ENCODE results near the gene KLHDC10.

The KLHDC10 gene

GRCh38 chr7:130096243-130096827 lies 26.0 kb downstream of the KLHDC10 start:
- no peak overlapping the region for H3K4me3 ChIP-seq (replicated peaks; ENCODE audit: low read depth, low read length)
- H3K27me3 ChIP-seq (replicated peaks; ENCODE audit: control insufficient read depth, insufficient read depth, low read length), result no peaks in the 10 kb centered on the region
- no peaks in the 10 kb centered on the region for H3K36me3 ChIP-seq (ENCODE audit: control insufficient read depth, insufficient read depth, low read length)
- DNase-seq (ENCODE audit: extremely low read depth, insufficient read length), result no peak
- TF ChIP-seq, protein P1, sequence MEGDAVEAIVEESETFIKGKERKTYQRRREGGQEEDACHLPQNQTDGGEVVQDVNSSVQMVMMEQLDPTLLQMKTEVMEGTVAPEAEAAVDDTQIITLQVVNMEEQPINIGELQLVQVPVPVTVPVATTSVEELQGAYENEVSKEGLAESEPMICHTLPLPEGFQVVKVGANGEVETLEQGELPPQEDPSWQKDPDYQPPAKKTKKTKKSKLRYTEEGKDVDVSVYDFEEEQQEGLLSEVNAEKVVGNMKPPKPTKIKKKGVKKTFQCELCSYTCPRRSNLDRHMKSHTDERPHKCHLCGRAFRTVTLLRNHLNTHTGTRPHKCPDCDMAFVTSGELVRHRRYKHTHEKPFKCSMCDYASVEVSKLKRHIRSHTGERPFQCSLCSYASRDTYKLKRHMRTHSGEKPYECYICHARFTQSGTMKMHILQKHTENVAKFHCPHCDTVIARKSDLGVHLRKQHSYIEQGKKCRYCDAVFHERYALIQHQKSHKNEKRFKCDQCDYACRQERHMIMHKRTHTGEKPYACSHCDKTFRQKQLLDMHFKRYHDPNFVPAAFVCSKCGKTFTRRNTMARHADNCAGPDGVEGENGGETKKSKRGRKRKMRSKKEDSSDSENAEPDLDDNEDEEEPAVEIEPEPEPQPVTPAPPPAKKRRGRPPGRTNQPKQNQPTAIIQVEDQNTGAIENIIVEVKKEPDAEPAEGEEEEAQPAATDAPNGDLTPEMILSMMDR (IDR thresholded peaks at IDR 0.05; ENCODE audit: insufficient read depth, low read length, poor library complexity, severe bottlenecking), result no peak

DNA sequence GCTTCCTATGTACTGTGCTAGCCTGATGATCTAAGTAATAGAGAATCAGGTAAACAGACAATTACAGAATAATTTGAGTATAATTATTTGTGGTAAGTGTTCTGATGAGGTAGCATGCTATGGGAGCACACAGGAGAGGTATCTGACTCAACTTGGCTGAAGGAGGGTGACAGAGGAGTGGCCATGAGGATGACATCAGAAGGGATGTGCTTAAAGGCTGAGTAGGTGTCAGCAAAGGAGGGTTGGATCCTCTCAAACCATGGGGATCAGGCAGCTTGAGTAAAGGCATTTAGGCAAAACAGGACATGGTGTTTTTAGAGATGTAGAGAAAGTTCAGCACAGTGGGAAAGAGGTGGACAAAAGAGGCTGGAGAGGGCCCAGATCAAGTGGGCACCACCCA lies 29.0 kb downstream of the KLHDC10 start:
- DNase-seq (ENCODE audit: extremely low read depth, insufficient read length), result no peak
- Histone ChIP-seq H3K27me3 (replicated peaks; ENCODE audit: control insufficient read depth, insufficient read depth, low read length) (no peaks in the 10 kb centered on the region), H3K36me3 (ENCODE audit: control insufficient read depth, insufficient read depth, low read length) (no peaks in the 10 kb centered on the region), H3K4me3 (replicated peaks; ENCODE audit: low read depth, low read length) (no peak overlapping the region)
- TF ChIP-seq, protein P1 (IDR thresholded peaks at IDR 0.05; ENCODE audit: insufficient read depth, low read length, poor library complexity, severe bottlenecking), result no peak

DNA sequence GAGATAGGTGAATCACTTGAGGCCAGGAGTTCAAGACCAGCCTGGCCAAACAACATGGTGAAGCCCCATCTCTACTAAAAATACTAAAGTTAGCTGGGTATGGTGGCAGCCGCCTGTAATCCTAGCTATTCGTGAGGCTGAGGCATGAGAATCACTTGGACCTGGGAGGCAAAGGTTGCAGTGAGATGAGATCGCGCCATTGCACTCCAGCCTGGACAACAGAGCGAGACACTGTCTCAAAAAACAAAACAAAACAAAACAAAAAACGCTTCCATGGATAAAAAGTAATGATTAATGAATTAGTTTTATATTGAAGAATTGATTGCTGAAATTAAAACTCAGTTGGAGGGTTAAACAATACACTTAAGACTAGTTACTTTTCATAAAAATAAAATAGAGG lies 32.3 kb downstream of the KLHDC10 start:
- Histone ChIP-seq H3K4me3 (replicated peaks; ENCODE audit: low read depth, low read length) (no peak overlapping the region), H3K27me3 (replicated peaks; ENCODE audit: control insufficient read depth, insufficient read depth, low read length) (no peaks in the 10 kb centered on the region), H3K36me3 (ENCODE audit: control insufficient read depth, insufficient read depth, low read length) (no peaks in the 10 kb centered on the region)
- TF ChIP-seq, protein P1 (IDR thresholded peaks at IDR 0.05; ENCODE audit: insufficient read depth, low read length, poor library complexity, severe bottlenecking), result no peak
- no peak for DNase-seq (ENCODE audit: extremely low read depth, insufficient read length)

DNA sequence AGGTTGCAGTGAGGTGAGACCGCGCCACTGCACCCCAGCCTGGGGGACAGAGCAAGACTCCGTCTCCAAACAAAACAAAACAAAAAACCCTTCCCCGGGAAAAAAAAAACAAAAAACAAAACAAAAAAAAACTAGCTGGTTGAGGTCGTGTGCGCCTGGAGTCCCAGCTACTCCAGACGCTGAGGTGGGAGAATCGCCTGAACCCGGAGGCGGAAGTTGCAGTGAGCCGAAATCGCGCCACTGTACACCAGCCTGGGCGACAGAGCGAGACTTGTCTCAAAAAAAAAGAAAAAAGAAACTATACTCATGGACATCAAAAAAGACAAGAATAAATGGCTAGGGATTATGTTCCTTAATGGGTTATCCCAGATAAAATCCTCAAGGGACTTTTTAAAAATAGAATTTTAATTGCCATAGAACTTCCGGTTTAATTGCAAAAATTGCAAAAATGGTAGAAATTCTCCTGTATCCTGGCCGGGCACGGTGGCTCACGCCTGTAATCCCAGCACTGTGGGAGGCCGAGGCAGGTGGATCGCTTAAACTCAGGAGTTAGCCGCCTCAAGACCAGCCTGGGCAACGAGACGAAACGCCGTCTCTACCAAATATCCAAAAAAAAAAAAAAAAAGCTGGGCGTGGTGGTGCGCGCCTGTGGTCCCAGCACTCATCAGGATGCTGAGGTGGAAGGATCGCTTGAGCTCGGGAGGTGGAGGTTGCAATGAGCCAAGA lies 37.8 kb downstream of the KLHDC10 start:
- H3K36me3 ChIP-seq (ENCODE audit: control insufficient read depth, insufficient read depth, low read length), result no peaks in the 10 kb centered on the region
- H3K4me3 ChIP-seq (replicated peaks; ENCODE audit: low read depth, low read length), result no peak overlapping the region
- DNase-seq (ENCODE audit: extremely low read depth, insufficient read length), result no peak
- TF ChIP-seq, protein P1 (IDR thresholded peaks at IDR 0.05; ENCODE audit: insufficient read depth, low read length, poor library complexity, severe bottlenecking), result no peak
- no peaks in the 10 kb centered on the region for H3K27me3 ChIP-seq (replicated peaks; ENCODE audit: control insufficient read depth, insufficient read depth, low read length)

DNA sequence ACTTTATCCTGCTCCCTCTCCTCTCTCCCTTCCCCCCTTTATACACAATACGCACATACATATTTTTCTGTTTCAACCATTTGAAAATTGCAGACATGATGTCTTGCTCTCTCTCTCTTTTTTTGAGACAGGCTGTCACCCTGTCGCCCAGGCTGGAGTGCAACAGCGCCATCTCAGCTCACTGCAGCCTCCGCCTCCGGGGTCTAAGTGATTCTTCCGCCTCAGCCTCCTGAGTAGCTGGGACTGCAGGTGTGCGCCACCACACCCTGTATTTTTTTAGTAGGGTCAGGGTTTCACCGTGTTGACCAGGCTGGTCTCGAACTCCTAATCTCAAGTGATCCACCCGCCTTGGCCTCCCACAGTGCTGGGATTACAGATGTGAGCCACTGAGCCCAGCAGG lies 38.5 kb downstream of the KLHDC10 start:
- no peak for DNase-seq (ENCODE audit: extremely low read depth, insufficient read length)
- H3K27me3 ChIP-seq (replicated peaks; ENCODE audit: control insufficient read depth, insufficient read depth, low read length), result no peaks in the 10 kb centered on the region
- no peaks in the 10 kb centered on the region for H3K36me3 ChIP-seq (ENCODE audit: control insufficient read depth, insufficient read depth, low read length)
- no peak overlapping the region for H3K4me3 ChIP-seq (replicated peaks; ENCODE audit: low read depth, low read length)
- TF ChIP-seq, protein P1 (IDR thresholded peaks at IDR 0.05; ENCODE audit: insufficient read depth, low read length, poor library complexity, severe bottlenecking), result no peak

Measured in GM06990 (cell line).